Hepatocyte (in vitro differentiated cells): Measurements from ENCODE around the gene DNAAF8. TPM values are rescaled to one million over a fixed set of nuclear protein-coding genes. Genes with fewer than 3 reads are reported as not detected.

Source experiments
- DNase-seq: peaks from one replicate; pipeline ENCODE4 v3.0.0-alpha.2; 2016; ENCODE audit warnings: low spot score
- H2AFZ ChIP-seq: fragments of 200-600 bp; sonication (generic); 2 replicates; pipeline ENCODE4 v1.6.0; 2016; ENCODE audit warnings: antibody characterized with exemption, mild to moderate bottlenecking
- H3K27ac ChIP-seq: fragments of 200-600 bp; sonication (generic); 2 replicates; pipeline ENCODE4 v1.5.1; 2016; ENCODE audit warnings: mild to moderate bottlenecking
- H3K27me3 ChIP-seq: fragments of 200-600 bp; sonication (generic); 2 replicates; pipeline ENCODE4 v1.6.1; 2016
- H3K36me3 ChIP-seq: fragments of 200-600 bp; sonication (generic); replicated peaks from 2 replicates; pipeline ENCODE4 v1.5.1; 2016; ENCODE audit warnings: low read depth; ENCODE audit not compliant: insufficient read depth
- H3K4me1 ChIP-seq: fragments of 200-600 bp; sonication (generic); 2 replicates; pipeline ENCODE4 v1.5.1; 2016; ENCODE audit warnings: mild to moderate bottlenecking, moderate library complexity; ENCODE audit not compliant: insufficient read depth
- H3K4me2 ChIP-seq: fragments of 200-600 bp; sonication (generic); 2 replicates; pipeline ENCODE4 v1.6.0; 2016
- H3K4me3 ChIP-seq: fragments of 200-600 bp; sonication (generic); 2 replicates; pipeline ENCODE4 v1.5.1; 2016; ENCODE audit warnings: mild to moderate bottlenecking
- H3K79me2 ChIP-seq: fragments of 200-600 bp; sonication (generic); 2 replicates; pipeline ENCODE4 v1.6.0; 2017; ENCODE audit warnings: mild to moderate bottlenecking
- H3K9me2 ChIP-seq: fragments of 200-600 bp; sonication (generic); replicated peaks from 2 replicates; pipeline ENCODE4 v1.6.0; 2017; ENCODE audit warnings: mild to moderate bottlenecking; ENCODE audit not compliant: insufficient read depth
- H3K9me3 ChIP-seq: fragments of 200-600 bp; sonication (generic); 2 replicates; pipeline ENCODE4 v1.5.1; 2016; ENCODE audit warnings: low read depth, mild to moderate bottlenecking
- H4K20me1 ChIP-seq: fragments of 200-600 bp; sonication (generic); 2 replicates; pipeline ENCODE4 v1.6.0; 2016; ENCODE audit warnings: mild to moderate bottlenecking; ENCODE audit not compliant: insufficient read depth, poor library complexity, severe bottlenecking
- CTCF ChIP-seq: fragments of 200-600 bp; sonication (generic); IDR thresholded peaks from 2 replicates; pipeline ENCODE4 v1.5.1; 2016; ENCODE audit warnings: antibody characterized with exemption, mild to moderate bottlenecking; ENCODE audit not compliant: poor library complexity
- EZH2 ChIP-seq: fragments of 200-600 bp; sonication (generic); IDR thresholded peaks from 2 replicates; pipeline ENCODE4 v1.6.1; 2016; ENCODE audit warnings: antibody characterized with exemption, mild to moderate bottlenecking, borderline replicate concordance
- EZH2phosphoT487 ChIP-seq: fragments of 200-600 bp; sonication (generic); IDR thresholded peaks from one replicate; pipeline ENCODE4 v1.6.1; 2018; ENCODE audit warnings: antibody characterized with exemption, mild to moderate bottlenecking, low read depth, moderate library complexity; ENCODE audit not compliant: unreplicated experiment, severe bottlenecking
- WGBS: methylation state at CpG from one replicate; pipeline ENCODE4 v1.1.6; 2016; ENCODE audit warnings: low lambda C conversion rate; ENCODE audit errors: missing lambda C conversion rate; 5-methylcytosine and 5-hydroxymethylcytosine counted together
- polyA plus RNA-seq: library from polyadenylated mRNA; unstranded; fragments of >200 nt; fragmentation: Nextera tagmentation; extraction: Ambion mirVana; gene quantifications from 2 replicates; pipeline ENCODE4 v1.2.1, GENCODE V29; 2016
- small RNA-seq: library from RNA; depleted of rRNA; stranded (forward); fragments of <200 nt; gene quantifications from one replicate; pipeline ENCODE3, GENCODE V24; 2014
- total RNA-seq: library from RNA; depleted of rRNA; stranded (reverse); fragments of >200 nt; gene quantifications from 2 replicates; pipeline ENCODE4 v1.2.3, GENCODE V29; 2014

DNAAF8 gene
- total and polyA plus RNA-seq, 2 experiments from 2014 or later: 0.23 to 1.6 TPM

- no peaks in the 10 kb centered on the region for H3K36me3 ChIP-seq
- H3K79me2 ChIP-seq: peaks cover 3% of the 10 kb centered on the region
- H3K27ac ChIP-seq: no peak overlapping the region
- H4K20me1 ChIP-seq: no peaks in the 10 kb centered on the region
- no peak overlapping the region for H3K4me2 ChIP-seq
- no peak for DNase-seq
- no peak overlapping the region for H2AFZ ChIP-seq
- no peak overlapping the region for H3K4me3 ChIP-seq
- H3K9me2 ChIP-seq: no peaks in the 10 kb centered on the region
- 96% methylated on average over 20 of the region's 22 CpGs for WGBS
- peaks cover 8% of the 10 kb centered on the region for H3K4me1 ChIP-seq
- no peaks in the 10 kb centered on the region for H3K9me3 ChIP-seq
- H3K27me3 ChIP-seq: no peaks in the 10 kb centered on the region
- TF ChIP-seq EZH2 (no peak), CTCF (no peak), EZH2phosphoT487 (no peak)
These were observed 63.5 kb downstream of the DNAAF8 start for GRCh38 chr16:4797805-4798252.

DNA sequence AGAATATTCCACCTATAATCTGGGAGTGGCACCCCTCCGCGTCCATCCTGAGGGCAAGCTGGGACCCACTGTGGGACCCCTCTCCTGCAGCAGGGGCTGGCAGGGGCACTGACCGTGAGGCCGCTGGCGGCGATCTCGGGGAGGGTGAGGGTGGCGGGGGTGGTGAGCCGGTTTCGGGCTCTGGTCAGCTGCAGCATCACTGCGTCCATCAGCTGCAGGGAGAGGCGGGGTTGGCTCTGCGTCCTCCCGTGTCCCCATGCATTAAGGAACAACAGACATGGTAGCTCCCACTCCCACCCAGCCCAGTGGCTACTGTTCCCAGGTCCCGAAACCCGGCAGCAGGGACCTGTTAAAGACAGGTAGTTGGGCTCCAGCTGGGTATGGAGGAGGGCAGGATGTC is 64.1 kb downstream of the DNAAF8 start:
- H3K36me3 ChIP-seq: no peaks in the 10 kb centered on the region
- DNase-seq: no peak
- TF ChIP-seq CTCF: no peak

More for the DNA sequence above, 64.1 kb downstream of the DNAAF8 start:
- H4K20me1 ChIP-seq: no peaks in the 10 kb centered on the region
- H3K4me3 ChIP-seq: no peak overlapping the region
- no peak overlapping the region for H3K27ac ChIP-seq
- H3K9me2 ChIP-seq: no peaks in the 10 kb centered on the region
- peaks cover 10% of the 10 kb centered on the region for H3K4me1 ChIP-seq
- H3K9me3 ChIP-seq: no peaks in the 10 kb centered on the region
- WGBS: 96% methylated on average over 12 of the region's 16 CpGs
- peaks cover 3% of the 10 kb centered on the region for H3K79me2 ChIP-seq
- no peaks in the 10 kb centered on the region for H3K27me3 ChIP-seq
- H2AFZ ChIP-seq: no peak overlapping the region
- H3K4me2 ChIP-seq: no peak overlapping the region

Small RNA genes within 50 kb of the gene (small RNA-seq; reads per million reads assigned to genes)
- gene RF00017: not detected

Other genes with a start within 250 kb of the DNAAF8 start
- gene CDIP1, start 195.8 kb upstream of the DNAAF8 start, total RNA-seq: 19.7 and 22.0 TPM in 2 replicates
- 29.3 and 33.3 TPM in 2 replicates for gene CDIP1, start 195.8 kb upstream of the DNAAF8 start, polyA plus RNA-seq
- gene C16orf96, start 178.2 kb upstream of the DNAAF8 start, total RNA-seq: 0.12 and 0.20 TPM in 2 replicates
- gene C16orf96, start 178.2 kb upstream of the DNAAF8 start, polyA plus RNA-seq: 0.15 TPM in 1 of 2 replicates, not detected in the other
- 6.1 and 9.9 TPM in 2 replicates for gene UBALD1, start 119.6 kb upstream of the DNAAF8 start, total RNA-seq
- gene UBALD1, start 119.6 kb upstream of the DNAAF8 start, polyA plus RNA-seq: 25.7 and 36.8 TPM in 2 replicates
- 24.1 and 29.2 TPM in 2 replicates for gene MGRN1, start 109.7 kb upstream of the DNAAF8 start, total RNA-seq
- 30.8 and 32.0 TPM in 2 replicates for gene MGRN1, start 109.7 kb upstream of the DNAAF8 start, polyA plus RNA-seq
- 40.4 and 54.8 TPM in 2 replicates for gene NUDT16L1, start 41.0 kb upstream of the DNAAF8 start, total RNA-seq
- gene NUDT16L1, start 41.0 kb upstream of the DNAAF8 start, polyA plus RNA-seq: 78.8 and 80.5 TPM in 2 replicates
- gene ANKS3, start 266 bp upstream of the DNAAF8 start, total RNA-seq: 17.4 and 18.5 TPM in 2 replicates
- 11.7 and 14.8 TPM in 2 replicates for gene ANKS3, start 266 bp upstream of the DNAAF8 start, polyA plus RNA-seq
- 8.7 and 10.4 TPM in 2 replicates for gene ZNF500, start 32.6 kb downstream of the DNAAF8 start, total RNA-seq
- gene ZNF500, start 32.6 kb downstream of the DNAAF8 start, polyA plus RNA-seq: 10.6 and 13.3 TPM in 2 replicates
- not detected in 2 replicates for gene SEPTIN12, start 53.8 kb downstream of the DNAAF8 start, total RNA-seq
- not detected in 2 replicates for gene SEPTIN12, start 53.8 kb downstream of the DNAAF8 start, polyA plus RNA-seq
- gene SMIM22, start 60.8 kb downstream of the DNAAF8 start, total RNA-seq: not detected in 2 replicates
- gene SMIM22, start 60.8 kb downstream of the DNAAF8 start, polyA plus RNA-seq: 12.3 and 15.1 TPM in 2 replicates
- gene ROGDI, start 68.1 kb downstream of the DNAAF8 start, total RNA-seq: 21.2 and 29.1 TPM in 2 replicates
- 48.2 and 49.5 TPM in 2 replicates for gene ROGDI, start 68.1 kb downstream of the DNAAF8 start, polyA plus RNA-seq
- gene GLYR1, start 112.8 kb downstream of the DNAAF8 start, total RNA-seq: 46.5 and 49.5 TPM in 2 replicates
- gene GLYR1, start 112.8 kb downstream of the DNAAF8 start, polyA plus RNA-seq: 47.2 and 56.9 TPM in 2 replicates
- 21.4 and 28.1 TPM in 2 replicates for gene UBN1, start 112.9 kb downstream of the DNAAF8 start, total RNA-seq
- gene UBN1, start 112.9 kb downstream of the DNAAF8 start, polyA plus RNA-seq: 19.1 and 24.3 TPM in 2 replicates
- gene PPL, start 202.6 kb downstream of the DNAAF8 start, total RNA-seq: 29.1 and 32.8 TPM in 2 replicates
- gene PPL, start 202.6 kb downstream of the DNAAF8 start, polyA plus RNA-seq: 44.5 and 45.0 TPM in 2 replicates
- 0.20 and 3.5 TPM in 2 replicates for gene SEC14L5, start 223.8 kb downstream of the DNAAF8 start, total RNA-seq
- 0.69 and 1.0 TPM in 2 replicates for gene SEC14L5, start 223.8 kb downstream of the DNAAF8 start, polyA plus RNA-seq